Measurements from ENCODE around the gene DGCR6L.
"Not testable (repeated sequence)": the region's sequence is repeated elsewhere in the genome, so short reads cannot be mapped to it uniquely, and the experiment has no call there.

Gene DGCR6L

GRCh38 chr22:20308806-20309650 lies 10.8 kb downstream of the DGCR6L start:
- not testable (repeated sequence) for DNase-seq

GRCh38 chr22:20307448-20308447 lies 12.1 kb downstream of the DGCR6L start:
- DNase-seq, result not testable (repeated sequence)

- not testable (repeated sequence) for DNase-seq
These were observed 13.0 kb downstream of the DGCR6L start for GRCh38 chr22:20306646-20307447.

GRCh38 chr22:20305894-20306645 lies 13.8 kb downstream of the DGCR6L start:
- DNase-seq, result no peak

- not testable (repeated sequence) for DNase-seq
These were observed 14.5 kb downstream of the DGCR6L start for GRCh38 chr22:20305230-20305893.

DNA sequence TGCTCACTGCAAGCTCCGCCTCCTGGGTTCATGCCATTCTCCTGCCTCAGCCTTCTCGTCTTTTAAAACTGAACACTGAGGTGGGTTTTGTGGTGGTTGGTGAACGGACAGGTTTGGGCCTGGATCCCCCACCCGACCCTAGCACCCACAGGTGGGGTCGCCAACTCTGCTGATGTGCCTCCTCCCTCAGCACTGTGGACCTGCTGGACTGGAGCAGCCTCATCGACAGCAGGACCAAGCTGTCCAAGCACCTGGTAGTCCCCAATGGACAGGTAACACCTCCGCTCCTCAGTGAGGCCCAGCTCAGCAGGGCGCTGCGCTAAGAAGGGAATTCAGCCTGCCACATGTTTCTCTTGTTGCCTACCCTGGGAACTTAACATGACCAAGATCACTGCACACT lies 15.2 kb downstream of the DGCR6L start:
- no peak for DNase-seq

DNA sequence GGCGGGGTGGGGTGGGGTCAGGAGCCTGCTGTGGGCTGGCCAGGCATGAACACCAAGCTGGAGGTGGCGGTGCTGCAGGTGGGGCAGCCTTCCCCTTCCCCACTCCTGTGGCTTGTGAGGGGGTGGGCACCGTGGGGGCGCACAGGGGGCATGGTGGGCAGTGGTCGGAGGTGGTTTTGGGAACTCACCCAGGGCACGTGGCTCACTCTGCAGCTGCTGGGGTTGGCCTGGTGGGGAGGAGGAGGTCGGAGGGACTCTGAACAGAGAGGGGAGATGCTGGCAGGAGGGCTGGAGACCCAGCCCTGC lies 16.7 kb downstream of the DGCR6L start:
- DNase-seq, result not testable (repeated sequence)

- DNase-seq, result no peak
These were observed 17.2 kb downstream of the DGCR6L start for GRCh38 chr22:20302438-20303228.

GRCh38 chr22:20299746-20300136 lies 20.1 kb downstream of the DGCR6L start:
- no peak for DNase-seq

DNA sequence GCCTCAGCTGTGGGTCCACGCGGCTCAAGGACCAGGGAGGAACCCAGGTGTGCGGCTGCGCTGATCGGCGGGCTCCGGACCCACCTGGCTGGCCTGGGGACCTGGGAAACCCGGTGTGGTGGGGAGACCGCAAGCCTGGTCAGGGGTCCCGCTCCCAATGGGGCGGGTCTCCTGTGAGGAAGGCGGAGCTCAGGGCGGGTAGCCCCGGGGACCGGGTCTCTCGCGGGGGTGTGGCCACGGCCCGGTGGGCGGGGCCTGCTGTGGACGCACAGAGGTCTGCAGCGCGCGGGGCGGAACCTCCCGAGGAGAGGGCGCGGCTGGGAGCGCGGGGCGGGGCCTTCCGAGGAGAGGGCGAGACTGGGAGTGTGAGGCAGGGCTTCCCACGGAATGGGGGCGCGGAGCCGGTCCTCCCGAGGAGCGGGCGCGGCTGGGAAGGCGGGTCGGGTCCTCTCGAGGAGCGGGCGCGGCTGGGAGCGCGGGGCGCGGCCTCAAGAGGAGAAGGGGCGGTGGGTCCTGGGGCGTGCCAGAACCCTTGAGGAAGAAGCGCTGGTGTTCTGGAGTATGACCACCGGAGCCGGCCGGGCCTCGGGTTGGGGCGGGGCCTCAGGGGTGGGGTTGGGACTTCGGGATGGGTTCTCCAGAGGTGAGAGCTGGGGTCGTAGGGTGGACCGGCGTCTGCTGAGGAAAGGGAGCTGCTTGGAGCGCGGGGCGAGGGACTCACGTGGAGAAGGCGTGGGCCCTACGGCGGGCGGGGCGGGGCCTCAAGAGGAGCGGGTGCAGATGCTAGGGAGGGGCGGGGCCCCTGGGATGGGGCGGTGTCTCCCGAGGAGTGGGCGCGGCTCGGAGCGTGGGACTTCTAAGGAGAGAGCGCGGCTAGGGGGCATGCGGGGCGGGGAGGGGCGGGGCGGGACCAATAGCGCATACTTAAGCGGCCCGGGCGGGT lies 20.8 kb downstream of the DGCR6L start:
- DNase-seq, result peak; percentile 86

GRCh38 chr22:20298110-20298802 lies 21.6 kb downstream of the DGCR6L start:
- no peak for DNase-seq

- DNase-seq, result no peak
These were observed 22.3 kb downstream of the DGCR6L start for GRCh38 chr22:20297414-20298109.

GRCh38 chr22:20296598-20296997 lies 23.3 kb downstream of the DGCR6L start:
- DNase-seq, result no peak

DNA sequence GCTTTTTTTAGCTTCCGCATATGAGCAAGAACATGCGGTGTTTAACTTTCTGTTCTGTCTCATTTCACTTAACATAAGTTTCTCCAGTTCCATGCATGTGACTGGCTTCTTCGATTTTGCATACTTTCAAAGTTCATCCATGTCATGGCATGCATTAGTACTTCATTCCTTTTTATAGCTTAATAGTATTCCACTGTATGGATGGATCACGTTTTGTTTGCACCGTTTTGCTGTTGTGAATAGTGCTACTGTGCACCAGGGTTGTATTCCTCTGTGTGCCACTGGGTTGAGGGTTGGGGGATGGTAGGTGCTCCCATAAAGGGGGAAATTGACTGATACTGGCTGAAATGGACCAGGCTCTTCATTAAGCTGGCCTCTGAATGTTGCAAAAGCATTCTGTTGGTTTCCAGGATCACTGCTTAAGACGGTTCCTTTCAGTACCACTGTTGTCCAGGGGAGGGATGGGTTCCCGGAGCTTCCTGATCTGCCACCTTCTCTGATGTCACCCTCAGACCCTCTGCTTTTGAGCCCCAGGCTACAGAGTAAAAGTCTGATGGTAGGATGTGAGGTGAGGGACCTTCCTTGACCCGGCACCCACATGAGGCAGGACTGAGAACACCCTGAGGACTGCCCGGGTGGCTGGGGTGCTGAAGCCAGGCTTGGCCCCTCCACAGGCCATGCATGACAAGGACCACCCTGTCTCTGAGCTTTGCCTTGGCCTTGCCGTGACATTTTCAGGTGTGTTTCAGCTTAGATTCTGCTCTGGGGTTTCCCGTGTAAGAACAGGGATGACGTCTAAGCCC lies 24.4 kb downstream of the DGCR6L start:
- DNase-seq, result no peak

- no peak for DNase-seq
These were observed 27.1 kb downstream of the DGCR6L start for GRCh38 chr22:20292673-20293232.

DNA sequence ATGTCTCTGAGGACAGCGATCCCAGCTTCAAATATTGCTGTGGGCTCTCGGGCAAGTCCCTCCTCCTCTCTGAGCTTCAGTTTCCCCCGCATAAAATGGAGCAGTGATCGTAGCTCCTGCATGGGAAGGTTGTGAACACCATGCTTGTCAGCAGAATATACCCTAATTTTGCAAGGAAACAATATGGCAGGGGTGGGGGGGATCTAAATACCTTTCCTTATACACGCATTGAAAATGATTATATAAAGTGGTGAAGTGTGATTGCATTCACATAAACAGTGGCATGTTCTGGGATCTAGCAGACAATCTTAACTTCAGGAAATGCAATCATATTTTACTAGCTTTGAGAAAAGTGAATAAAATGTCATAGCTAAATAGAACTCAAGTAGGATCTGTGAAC lies 27.8 kb downstream of the DGCR6L start:
- DNase-seq, result no peak

DNA sequence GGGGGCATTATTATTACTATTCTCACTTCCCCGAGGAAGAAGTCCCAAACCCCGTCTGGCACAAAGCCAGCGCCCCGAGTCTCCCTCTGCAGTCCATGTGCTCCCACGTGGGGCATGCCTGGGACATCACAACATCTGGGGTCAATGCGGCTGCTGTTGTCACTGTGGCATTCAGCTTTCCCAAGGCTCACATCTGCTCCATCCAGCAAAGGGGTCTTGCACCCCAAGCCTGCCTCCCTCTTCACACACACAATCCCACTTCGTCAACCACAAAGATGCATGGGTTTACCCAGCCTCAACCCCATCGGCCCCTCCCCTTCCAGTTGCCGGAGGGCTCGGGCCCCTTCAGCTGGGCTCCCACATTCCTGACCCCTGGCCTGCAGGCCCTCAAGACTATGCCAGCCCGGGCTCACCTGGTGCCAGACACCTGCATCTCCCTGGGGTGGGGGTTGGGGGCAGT lies 28.2 kb downstream of the DGCR6L start:
- no peak for DNase-seq

All from effector CD8-positive, alpha-beta T cell (primary cell).